Fibroblast of peridontal ligament (primary cell): ENCODE results near the gene RER1.
A peak's percentile ranks its signal among the peaks of the same experiment; 100 is the strongest.

Experiments used
- DNase-seq: peaks from one replicate; pipeline ENCODE4 v3.0.0-alpha.2; 2010; ENCODE audit errors: extremely low read depth

Gene RER1

GRCh38 chr1:2389644-2390043 is 2.0 kb upstream of the RER1 start:
- DNase-seq, result no peak

- DNase-seq, result peak; percentile 12
These were observed 379 bp downstream of the RER1 start for GRCh38 chr1:2391931-2392509.

- no peak for DNase-seq
These were observed 1.0 kb downstream of the RER1 start for GRCh38 chr1:2392686-2393085.

- no peak for DNase-seq
These were observed 1.8 kb downstream of the RER1 start for GRCh38 chr1:2393471-2393877.

- DNase-seq, result no peak
These were observed 2.6 kb downstream of the RER1 start for GRCh38 chr1:2394220-2394619.

GRCh38 chr1:2394761-2395160 is 3.1 kb downstream of the RER1 start:
- no peak for DNase-seq

- DNase-seq, result no peak
These were observed 3.6 kb downstream of the RER1 start for GRCh38 chr1:2395245-2395644.

- DNase-seq, result no peak
These were observed 4.4 kb downstream of the RER1 start for GRCh38 chr1:2396059-2396458.

GRCh38 chr1:2396476-2396875 is 4.8 kb downstream of the RER1 start:
- no peak for DNase-seq

- no peak for DNase-seq
These were observed 5.5 kb downstream of the RER1 start for GRCh38 chr1:2397007-2397679.

GRCh38 chr1:2398871-2399270 is 7.2 kb downstream of the RER1 start:
- no peak for DNase-seq

GRCh38 chr1:2399890-2400575 is 8.4 kb downstream of the RER1 start:
- no peak for DNase-seq

- DNase-seq, result peak; percentile 9
These were observed 8.9 kb downstream of the RER1 start for GRCh38 chr1:2400576-2400909.

GRCh38 chr1:2400950-2401649 is 9.5 kb downstream of the RER1 start:
- DNase-seq, result no peak

- DNase-seq, result no peak
These were observed 10.8 kb downstream of the RER1 start for GRCh38 chr1:2402420-2402819.

GRCh38 chr1:2403273-2403672 is 11.6 kb downstream of the RER1 start:
- no peak for DNase-seq

- DNase-seq, result no peak
These were observed 12.7 kb downstream of the RER1 start for GRCh38 chr1:2404142-2404889.

GRCh38 chr1:2404890-2405511 is 13.4 kb downstream of the RER1 start:
- DNase-seq, result peak; percentile 18

GRCh38 chr1:2405588-2406295 is 14.1 kb downstream of the RER1 start:
- DNase-seq, result no peak

- no peak for DNase-seq
These were observed 14.9 kb downstream of the RER1 start for GRCh38 chr1:2406451-2407041.
